ENCODE data around the gene PIP5K1B.

PIP5K1B gene

DNA sequence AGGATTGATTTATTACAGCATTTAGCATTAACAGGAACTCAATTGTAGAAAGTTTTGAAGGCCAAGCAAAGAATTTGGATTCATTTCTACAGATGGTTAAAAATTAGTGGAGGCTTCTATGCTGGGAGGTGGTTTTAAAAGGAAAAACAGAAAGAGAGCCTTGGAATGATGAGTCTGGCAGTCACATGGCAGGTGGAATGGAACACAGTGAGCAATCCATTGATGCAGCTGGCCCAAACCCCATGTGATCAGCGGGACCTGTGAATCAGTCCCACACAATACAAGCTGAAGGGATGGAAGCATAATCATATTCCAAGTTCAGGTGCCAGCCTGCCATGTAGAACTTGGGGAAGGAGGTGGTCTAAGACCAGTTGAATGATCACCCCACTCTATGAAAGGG, 147.9 kb downstream of the PIP5K1B start:
- Histone ChIP-seq H3K27me3 (ENCODE audit: control insufficient read depth, insufficient read depth, low read length) (no peaks in the 10 kb centered on the region), H3K4me3 (ENCODE audit: low read length) (no peak overlapping the region), H3K36me3 (ENCODE audit: control insufficient read depth, insufficient read depth, low read length) (no peaks in the 10 kb centered on the region), H3K9ac (ENCODE audit: low read length) (no peak overlapping the region), H3K9me3 (ENCODE audit: control insufficient read depth, low read length) (no peaks in the 10 kb centered on the region), H3K4me1 (ENCODE audit: control insufficient read depth, insufficient read depth, low read length) (no peaks in the 10 kb centered on the region)

DNA sequence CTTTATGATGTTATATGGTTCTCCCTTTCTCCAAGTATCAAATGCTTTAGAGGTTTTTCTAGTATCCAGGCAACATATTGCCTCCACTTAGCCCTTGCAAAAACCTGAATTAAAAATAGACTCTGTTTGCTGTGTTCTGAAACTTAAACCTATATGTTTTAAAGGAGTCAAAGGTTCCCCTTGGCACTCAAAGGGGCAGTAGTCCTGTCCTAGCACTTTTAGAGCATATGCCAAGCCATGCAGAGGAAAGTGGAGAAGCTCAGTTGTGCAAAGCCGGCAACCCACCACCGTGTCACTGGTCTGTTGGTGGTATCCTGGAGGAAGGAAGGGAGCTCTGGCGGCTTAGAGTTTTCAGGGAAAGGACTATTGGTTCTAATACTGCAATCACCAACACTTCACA, 154.3 kb downstream of the PIP5K1B start:
- Histone ChIP-seq H3K4me1 (ENCODE audit: control insufficient read depth, insufficient read depth, low read length) (no peaks in the 10 kb centered on the region), H3K9me3 (ENCODE audit: control insufficient read depth, low read length) (no peaks in the 10 kb centered on the region), H3K36me3 (ENCODE audit: control insufficient read depth, insufficient read depth, low read length) (no peaks in the 10 kb centered on the region), H3K9ac (ENCODE audit: low read length) (no peak overlapping the region), H3K27me3 (ENCODE audit: control insufficient read depth, insufficient read depth, low read length) (no peaks in the 10 kb centered on the region), H3K4me3 (ENCODE audit: low read length) (no peak overlapping the region)

DNA sequence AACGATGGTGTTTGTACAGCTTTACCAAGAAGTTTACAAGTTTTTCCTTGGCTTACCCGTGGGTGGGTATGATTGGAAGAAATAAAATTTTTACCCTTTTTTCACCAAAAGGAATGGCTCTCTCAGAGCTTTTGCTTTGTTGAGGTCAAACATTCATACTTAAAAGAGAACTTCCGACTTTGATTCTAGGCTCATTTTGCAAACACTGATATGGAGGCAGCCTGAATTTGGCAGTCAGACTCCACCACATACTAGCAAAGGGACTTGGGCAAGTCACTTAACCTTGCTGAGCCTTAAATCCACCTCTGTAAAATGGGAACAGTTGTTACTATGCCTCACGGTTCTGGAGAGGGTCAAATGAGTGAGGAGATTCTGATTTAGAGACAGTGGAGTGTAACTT, 155.4 kb downstream of the PIP5K1B start:
- H3K36me3 ChIP-seq (ENCODE audit: control insufficient read depth, insufficient read depth, low read length): no peaks in the 10 kb centered on the region
- no peak overlapping the region for H3K9ac ChIP-seq (ENCODE audit: low read length)
- H3K4me1 ChIP-seq (ENCODE audit: control insufficient read depth, insufficient read depth, low read length): no peaks in the 10 kb centered on the region
- H3K4me3 ChIP-seq (ENCODE audit: low read length): no peak overlapping the region
- no peaks in the 10 kb centered on the region for H3K9me3 ChIP-seq (ENCODE audit: control insufficient read depth, low read length)
- no peaks in the 10 kb centered on the region for H3K27me3 ChIP-seq (ENCODE audit: control insufficient read depth, insufficient read depth, low read length)

DNA sequence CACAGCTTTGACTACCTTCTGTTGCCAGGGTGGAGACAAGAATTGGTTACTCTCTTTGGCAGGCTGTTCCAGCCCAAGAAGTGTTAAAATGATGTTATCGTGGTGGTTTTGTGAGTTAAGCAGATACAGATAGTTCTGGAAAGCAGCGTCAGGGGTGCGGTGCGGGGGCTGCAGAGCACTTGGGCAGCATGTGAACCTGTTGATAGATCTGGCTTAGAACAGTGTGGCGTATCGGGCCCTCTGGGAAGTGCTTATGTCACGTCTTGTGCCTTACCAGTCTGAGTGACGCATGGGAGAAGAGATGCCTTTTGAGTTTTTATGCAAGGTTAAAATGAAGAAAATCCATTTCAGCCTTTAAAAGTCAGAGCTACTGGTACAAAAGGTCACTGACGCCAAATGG, 156.4 kb downstream of the PIP5K1B start:
- no peaks in the 10 kb centered on the region for H3K9me3 ChIP-seq (ENCODE audit: control insufficient read depth, low read length)

DNA sequence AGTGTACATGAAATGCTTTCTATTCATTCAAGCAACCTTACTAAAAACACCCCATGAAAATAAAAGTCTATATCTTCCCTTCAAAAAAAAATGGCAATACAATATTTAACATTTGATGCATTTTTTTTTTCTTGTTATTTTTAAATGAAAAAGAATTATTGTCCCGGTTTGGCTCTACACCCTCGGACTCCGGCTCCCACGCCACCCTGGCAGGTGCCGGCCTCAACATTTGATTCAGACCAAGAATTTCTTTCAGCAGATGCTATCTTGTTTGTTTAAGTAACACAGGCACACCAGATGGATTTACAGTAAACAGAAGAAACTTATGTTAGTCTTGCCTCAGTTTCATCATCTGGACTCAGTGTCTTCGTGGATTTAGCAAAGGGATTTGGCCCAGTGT, 162.0 kb downstream of the PIP5K1B start:
- peaks cover 8% of the 10 kb centered on the region for H3K4me1 ChIP-seq (ENCODE audit: control insufficient read depth, insufficient read depth, low read length)
- no peaks in the 10 kb centered on the region for H3K9me3 ChIP-seq (ENCODE audit: control insufficient read depth, low read length)
- H3K9ac ChIP-seq (ENCODE audit: low read length): no peak overlapping the region
- peaks cover 4% of the 10 kb centered on the region for H3K36me3 ChIP-seq (ENCODE audit: control insufficient read depth, insufficient read depth, low read length)
- H3K4me3 ChIP-seq (ENCODE audit: low read length): no peak overlapping the region
- no peaks in the 10 kb centered on the region for H3K27me3 ChIP-seq (ENCODE audit: control insufficient read depth, insufficient read depth, low read length)

More for the DNA sequence above, 156.4 kb downstream of the PIP5K1B start:
- Histone ChIP-seq H3K4me3 (ENCODE audit: low read length) (no peak overlapping the region), H3K36me3 (ENCODE audit: control insufficient read depth, insufficient read depth, low read length) (no peaks in the 10 kb centered on the region), H3K9ac (ENCODE audit: low read length) (no peak overlapping the region), H3K27me3 (ENCODE audit: control insufficient read depth, insufficient read depth, low read length) (no peaks in the 10 kb centered on the region), H3K4me1 (ENCODE audit: control insufficient read depth, insufficient read depth, low read length) (no peaks in the 10 kb centered on the region)

DNA sequence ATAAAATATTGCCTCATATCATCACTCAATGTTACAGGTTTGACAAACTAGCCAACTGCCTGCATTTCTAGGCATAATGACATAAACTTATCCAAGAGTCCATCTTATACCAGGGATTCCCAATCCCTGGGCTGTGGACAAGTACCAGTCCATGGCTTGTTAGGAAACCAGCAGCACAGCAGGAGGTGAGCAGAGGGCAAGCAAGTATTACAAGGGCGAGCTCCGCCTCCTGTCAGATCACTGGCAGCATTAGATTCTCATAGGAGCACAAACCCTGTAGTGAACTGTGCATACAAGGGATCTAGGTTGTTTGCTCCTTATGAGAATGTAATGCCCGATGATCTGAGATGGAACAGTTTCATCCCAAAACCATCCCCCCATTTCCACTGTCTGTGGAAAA, 164.0 kb downstream of the PIP5K1B start:
- Histone ChIP-seq H3K27me3 (ENCODE audit: control insufficient read depth, insufficient read depth, low read length) (no peaks in the 10 kb centered on the region), H3K4me1 (ENCODE audit: control insufficient read depth, insufficient read depth, low read length) (peaks cover 10% of the 10 kb centered on the region), H3K9ac (ENCODE audit: low read length) (no peak overlapping the region), H3K36me3 (ENCODE audit: control insufficient read depth, insufficient read depth, low read length) (peaks cover 6% of the 10 kb centered on the region), H3K4me3 (ENCODE audit: low read length) (no peak overlapping the region), H3K9me3 (ENCODE audit: control insufficient read depth, low read length) (no peaks in the 10 kb centered on the region)

DNA sequence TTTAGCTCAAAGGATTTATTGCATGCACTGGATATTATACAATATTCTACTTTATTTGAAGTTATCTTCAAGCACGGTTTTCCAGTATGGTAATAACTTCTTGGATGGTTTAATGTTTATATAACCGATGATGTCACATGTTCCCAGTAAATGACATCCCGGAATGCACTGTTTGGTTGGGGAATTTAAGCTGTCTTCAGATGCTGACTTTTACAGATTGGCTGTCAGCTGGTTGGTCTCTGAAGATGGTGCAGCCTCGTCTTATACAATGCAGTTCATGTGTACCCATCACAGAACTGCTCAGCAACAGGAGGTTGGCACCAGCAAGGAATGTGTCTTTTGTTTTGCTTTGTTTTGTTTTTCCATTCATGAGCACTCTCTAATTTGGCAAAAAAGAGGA, 165.0 kb downstream of the PIP5K1B start:
- no peaks in the 10 kb centered on the region for H3K27me3 ChIP-seq (ENCODE audit: control insufficient read depth, insufficient read depth, low read length)
- H3K36me3 ChIP-seq (ENCODE audit: control insufficient read depth, insufficient read depth, low read length): peaks cover 6% of the 10 kb centered on the region
- peaks cover 10% of the 10 kb centered on the region for H3K4me1 ChIP-seq (ENCODE audit: control insufficient read depth, insufficient read depth, low read length)
- no peak overlapping the region for H3K9ac ChIP-seq (ENCODE audit: low read length)
- H3K9me3 ChIP-seq (ENCODE audit: control insufficient read depth, low read length): no peaks in the 10 kb centered on the region
- H3K4me3 ChIP-seq (ENCODE audit: low read length): no peak overlapping the region

DNA sequence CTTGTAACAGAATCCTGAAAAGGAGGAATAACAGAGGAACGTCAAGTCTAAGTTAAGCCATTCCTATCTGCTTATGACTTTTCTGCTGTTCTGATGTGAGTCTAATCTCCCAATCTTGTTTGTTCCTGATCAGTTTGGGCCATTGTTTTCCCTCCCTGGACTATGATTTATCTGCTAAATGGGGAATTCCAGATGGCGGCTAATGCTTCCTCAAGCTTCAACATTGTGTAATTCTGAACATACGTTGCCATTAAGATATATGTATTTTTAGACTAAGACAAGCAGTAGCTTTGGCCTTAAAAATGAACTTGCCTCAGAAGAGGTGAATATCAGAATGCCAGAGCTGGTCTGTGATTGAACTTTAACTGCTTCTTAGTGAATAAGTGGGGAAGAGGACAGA, 166.2 kb downstream of the PIP5K1B start:
- H3K27me3 ChIP-seq (ENCODE audit: control insufficient read depth, insufficient read depth, low read length): no peaks in the 10 kb centered on the region
- no peak overlapping the region for H3K4me3 ChIP-seq (ENCODE audit: low read length)
- H3K36me3 ChIP-seq (ENCODE audit: control insufficient read depth, insufficient read depth, low read length): peaks cover 6% of the 10 kb centered on the region
- H3K9me3 ChIP-seq (ENCODE audit: control insufficient read depth, low read length): no peaks in the 10 kb centered on the region
- H3K4me1 ChIP-seq (ENCODE audit: control insufficient read depth, insufficient read depth, low read length): peaks cover 10% of the 10 kb centered on the region
- no peak overlapping the region for H3K9ac ChIP-seq (ENCODE audit: low read length)

DNA sequence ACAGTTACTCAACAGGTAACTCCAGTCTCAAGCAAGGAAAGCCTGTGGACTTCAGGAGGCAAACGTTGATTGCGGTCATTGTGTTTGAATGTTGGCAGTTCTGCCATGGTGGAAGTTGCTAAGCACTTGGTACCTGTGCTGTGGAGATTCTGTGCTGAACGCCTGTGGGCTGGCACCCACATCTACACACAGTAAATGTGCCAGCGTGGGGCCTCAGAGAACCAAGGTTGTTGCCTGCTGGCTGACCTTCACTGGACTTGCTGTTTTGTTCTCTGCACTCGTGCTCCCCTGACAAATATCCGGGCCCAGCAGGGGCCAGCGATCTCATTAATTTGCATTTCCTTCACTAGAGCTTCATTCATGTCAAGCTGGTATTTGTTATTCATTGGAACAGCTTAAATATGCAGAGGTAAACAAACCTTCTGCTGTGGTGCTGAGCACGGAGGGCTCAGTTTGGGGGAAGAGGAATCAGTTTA, 167.0 kb downstream of the PIP5K1B start:
- Histone ChIP-seq H3K9ac (ENCODE audit: low read length) (no peak overlapping the region), H3K27me3 (ENCODE audit: control insufficient read depth, insufficient read depth, low read length) (no peaks in the 10 kb centered on the region), H3K36me3 (ENCODE audit: control insufficient read depth, insufficient read depth, low read length) (peaks cover 6% of the 10 kb centered on the region), H3K4me1 (ENCODE audit: control insufficient read depth, insufficient read depth, low read length) (peaks cover 10% of the 10 kb centered on the region), H3K9me3 (ENCODE audit: control insufficient read depth, low read length) (no peaks in the 10 kb centered on the region), H3K4me3 (ENCODE audit: low read length) (no peak overlapping the region)

DNA sequence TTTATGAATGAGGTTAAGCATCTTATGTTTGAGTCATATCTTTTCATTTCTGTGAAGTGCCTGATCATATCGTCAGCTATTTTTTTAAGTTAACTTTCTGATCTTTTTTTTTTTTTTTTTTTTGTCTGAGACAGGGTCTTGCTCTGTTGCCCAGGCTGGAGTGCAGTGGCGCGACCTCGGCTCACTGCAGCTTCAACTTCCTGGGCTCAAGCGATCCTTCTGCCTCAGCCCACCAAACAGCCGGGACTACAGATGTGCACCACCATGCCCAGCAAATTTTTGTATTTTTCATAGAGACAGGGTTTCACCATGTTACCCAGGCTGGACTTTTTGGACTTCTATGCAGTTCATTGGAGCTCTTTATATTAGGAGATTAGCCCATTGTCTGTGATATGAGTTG, 168.1 kb downstream of the PIP5K1B start:
- Histone ChIP-seq H3K9ac (ENCODE audit: low read length) (no peak overlapping the region), H3K27me3 (ENCODE audit: control insufficient read depth, insufficient read depth, low read length) (no peaks in the 10 kb centered on the region), H3K4me3 (ENCODE audit: low read length) (no peak overlapping the region), H3K9me3 (ENCODE audit: control insufficient read depth, low read length) (no peaks in the 10 kb centered on the region), H3K36me3 (ENCODE audit: control insufficient read depth, insufficient read depth, low read length) (peaks cover 6% of the 10 kb centered on the region), H3K4me1 (ENCODE audit: control insufficient read depth, insufficient read depth, low read length) (peaks cover 10% of the 10 kb centered on the region)

DNA sequence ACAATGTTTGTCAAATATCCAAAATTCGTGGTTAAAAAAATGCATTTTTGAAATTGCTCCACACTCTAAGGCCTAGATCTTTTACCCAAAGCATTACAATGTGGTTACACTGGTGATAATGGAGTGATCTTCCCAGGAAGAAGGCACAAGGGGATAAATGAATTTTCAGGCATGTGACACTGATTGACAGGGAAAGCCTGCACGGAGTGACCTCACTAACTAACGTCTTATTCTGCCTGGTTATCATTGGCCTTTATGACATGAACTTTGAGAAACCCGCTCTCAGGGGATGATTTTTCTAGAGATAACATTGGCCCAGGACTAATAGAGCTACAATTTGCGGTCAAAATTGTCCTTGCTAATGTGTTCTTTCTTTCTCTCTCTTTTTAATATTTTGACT, 171.2 kb downstream of the PIP5K1B start:
- no peak overlapping the region for H3K4me3 ChIP-seq (ENCODE audit: low read length)
- H3K36me3 ChIP-seq (ENCODE audit: control insufficient read depth, insufficient read depth, low read length): peaks cover 6% of the 10 kb centered on the region
- H3K9ac ChIP-seq (ENCODE audit: low read length): no peak overlapping the region
- H3K4me1 ChIP-seq (ENCODE audit: control insufficient read depth, insufficient read depth, low read length): peaks cover 5% of the 10 kb centered on the region
- H3K9me3 ChIP-seq (ENCODE audit: control insufficient read depth, low read length): no peaks in the 10 kb centered on the region
- H3K27me3 ChIP-seq (ENCODE audit: control insufficient read depth, insufficient read depth, low read length): no peaks in the 10 kb centered on the region

DNA sequence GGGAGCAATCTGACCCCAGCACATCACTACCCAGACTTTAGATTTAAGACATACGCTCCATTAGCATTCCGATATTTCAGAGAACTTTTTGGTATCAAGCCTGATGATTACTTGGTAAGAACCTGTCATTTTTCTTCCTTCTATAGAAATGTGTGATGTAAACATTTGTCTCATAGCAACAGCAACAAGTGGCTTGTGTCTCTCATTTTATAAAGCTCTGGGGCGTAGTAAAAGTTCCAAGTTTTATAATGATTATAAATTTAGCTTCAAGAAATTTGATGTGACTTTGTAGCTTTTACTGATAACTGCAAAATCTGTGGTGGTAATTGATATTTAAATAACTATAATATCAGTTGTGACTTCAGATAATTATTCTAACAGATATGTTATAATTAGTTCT, 171.6 kb downstream of the PIP5K1B start:
- no peaks in the 10 kb centered on the region for H3K9me3 ChIP-seq (ENCODE audit: control insufficient read depth, low read length)
- no peak overlapping the region for H3K9ac ChIP-seq (ENCODE audit: low read length)
- H3K4me1 ChIP-seq (ENCODE audit: control insufficient read depth, insufficient read depth, low read length): peaks cover 5% of the 10 kb centered on the region
- H3K27me3 ChIP-seq (ENCODE audit: control insufficient read depth, insufficient read depth, low read length): no peaks in the 10 kb centered on the region
- H3K36me3 ChIP-seq (ENCODE audit: control insufficient read depth, insufficient read depth, low read length): peaks cover 6% of the 10 kb centered on the region
- no peak overlapping the region for H3K4me3 ChIP-seq (ENCODE audit: low read length)

DNA sequence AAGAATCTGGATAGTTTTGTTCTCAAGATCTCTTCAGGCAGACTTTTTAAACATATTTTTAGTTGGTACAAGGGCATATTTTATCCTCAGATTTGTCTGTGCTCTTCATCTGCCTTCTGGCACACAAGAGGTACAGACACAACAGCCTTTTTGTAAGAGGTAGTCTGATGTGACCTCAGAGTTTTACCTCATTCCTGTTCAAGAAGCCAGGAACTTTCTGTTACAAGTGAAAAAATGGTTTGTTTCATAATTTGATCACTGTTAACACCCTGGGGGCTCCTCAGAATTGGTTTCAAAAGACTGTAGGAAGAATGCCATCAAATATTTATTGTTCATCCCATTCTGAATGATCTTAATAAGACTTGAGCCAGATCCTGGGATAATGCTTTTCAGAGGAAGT, 172.2 kb downstream of the PIP5K1B start:
- peaks cover under 1% of the 10 kb centered on the region for H3K4me1 ChIP-seq (ENCODE audit: control insufficient read depth, insufficient read depth, low read length)
- H3K27me3 ChIP-seq (ENCODE audit: control insufficient read depth, insufficient read depth, low read length): no peaks in the 10 kb centered on the region
- no peaks in the 10 kb centered on the region for H3K9me3 ChIP-seq (ENCODE audit: control insufficient read depth, low read length)
- H3K4me3 ChIP-seq (ENCODE audit: low read length): no peak overlapping the region
- no peak overlapping the region for H3K9ac ChIP-seq (ENCODE audit: low read length)
- peaks cover under 1% of the 10 kb centered on the region for H3K36me3 ChIP-seq (ENCODE audit: control insufficient read depth, insufficient read depth, low read length)
